Central memory CD8-positive, alpha-beta T cell (primary cell): ENCODE data around the gene IDNK.
"Not testable (repeated sequence)": the region's sequence is repeated elsewhere in the genome, so short reads cannot be mapped to it uniquely, and the experiment has no call there.

Experiments
- ATAC-seq: fragments of 150-1000 bp; cut with Tn5 transposase; replicated peaks from 2 replicates; pipeline ENCODE4 v1.10.0; 2022; ENCODE audit warnings: mild to moderate bottlenecking, moderate FRiP score, moderate number of reproducible peaks; ENCODE audit not compliant: poor library complexity, severe bottlenecking; ENCODE audit errors: extremely low read depth
- DNase-seq, 2 donors: peaks; one replicate each; pipeline ENCODE4 v3.0.0; 2021; ENCODE audit warnings: low spot score in 2 of 2
- H3K27ac Mint-ChIP-seq: one replicate; pipeline ENCODE4 v1.8.0; 2022; ENCODE audit warnings: low read depth, mild to moderate bottlenecking, moderate library complexity, mixed read lengths
- H3K27me3 Mint-ChIP-seq: one replicate; pipeline ENCODE4 v1.8.0; 2022; ENCODE audit warnings: mixed read lengths
- H3K36me3 Mint-ChIP-seq: one replicate; pipeline ENCODE4 v1.8.0; 2022; ENCODE audit warnings: mild to moderate bottlenecking, moderate library complexity, mixed read lengths; ENCODE audit not compliant: insufficient read depth
- H3K4me1 Mint-ChIP-seq: one replicate; pipeline ENCODE4 v1.8.0; 2022; ENCODE audit warnings: mixed read lengths
- H3K4me3 Mint-ChIP-seq: one replicate; pipeline ENCODE4 v1.8.0; 2022; ENCODE audit warnings: mild to moderate bottlenecking, moderate library complexity, mixed read lengths
- H3K9me3 Mint-ChIP-seq: one replicate; pipeline ENCODE4 v1.8.0; 2022; ENCODE audit warnings: mixed read lengths

IDNK gene

DNA sequence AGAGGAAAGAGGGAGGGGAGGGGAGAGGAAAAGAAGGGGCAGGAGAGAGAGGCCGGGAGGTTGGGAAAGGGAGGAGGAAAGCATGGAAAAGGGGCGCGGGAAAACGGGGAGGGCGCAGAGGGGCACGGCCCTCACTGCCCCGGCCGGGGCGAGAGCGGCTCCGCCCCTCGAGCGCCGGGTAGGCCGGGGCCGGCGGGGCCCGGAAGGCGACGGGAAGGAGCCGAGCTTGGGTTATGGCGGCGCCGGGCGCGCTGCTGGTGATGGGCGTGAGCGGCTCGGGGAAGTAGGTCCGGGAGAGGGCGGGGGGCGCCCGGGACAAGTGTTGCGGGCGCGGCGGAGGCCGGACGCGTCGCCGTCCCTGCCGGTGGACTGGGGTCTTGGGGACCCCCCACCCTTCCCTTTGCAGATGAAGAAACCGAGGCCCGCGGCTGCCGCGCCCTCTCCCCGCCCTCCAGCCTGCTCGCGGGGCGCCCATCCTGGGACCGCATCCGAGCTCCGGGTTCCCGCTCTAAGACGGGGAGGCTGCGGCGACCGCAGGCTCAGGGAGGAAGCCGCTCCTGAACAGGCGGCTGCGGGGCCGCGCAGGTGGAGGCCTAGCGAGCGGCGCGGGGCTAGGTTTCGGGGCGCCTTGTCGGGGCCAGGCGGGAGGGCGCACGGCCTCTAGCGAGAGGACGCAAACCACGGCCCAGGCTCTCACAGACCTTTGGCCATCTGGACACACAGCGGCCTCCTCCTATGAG lies at the start of gene IDNK:
Gene IDNK (plus strand): TSS at position 205 of the 740 bp plus-strand sequence. CDS start 29 bp downstream, at position 234.
- no peaks in the 10 kb centered on the region for H3K27me3 Mint-ChIP-seq
- H3K4me1 Mint-ChIP-seq = peaks cover 38% of the 10 kb centered on the region
- peaks cover 11% of the 10 kb centered on the region for H3K36me3 Mint-ChIP-seq
- DNase-seq (peak; percentile 41 to 43), ATAC-seq (peak; percentile 87)
- H3K9me3 Mint-ChIP-seq = no peaks in the 10 kb centered on the region
- H3K4me3 Mint-ChIP-seq = peak within 1 kb of the TSS; percentile 94
- peak within 1 kb of the TSS; percentile 97 for H3K27ac Mint-ChIP-seq

GRCh38 chr9:83574482-83574881 lies 48.5 kb upstream of the IDNK start:
- Mint-ChIP-seq H3K4me1 (no peaks in the 10 kb centered on the region), H3K27ac (no peak overlapping the region), H3K9me3 (no peaks in the 10 kb centered on the region), H3K4me3 (no peak overlapping the region), H3K27me3 (no peaks in the 10 kb centered on the region), H3K36me3 (no peaks in the 10 kb centered on the region)
- DNase-seq (no peak), ATAC-seq (no peak)

GRCh38 chr9:83582029-83582428 lies 40.9 kb upstream of the IDNK start:
- no peak overlapping the region for H3K27ac Mint-ChIP-seq
- peaks cover 3% of the 10 kb centered on the region for H3K36me3 Mint-ChIP-seq
- ATAC-seq = no peak
- DNase-seq = no peak
- no peak overlapping the region for H3K4me3 Mint-ChIP-seq
- no peaks in the 10 kb centered on the region for H3K4me1 Mint-ChIP-seq
- no peaks in the 10 kb centered on the region for H3K27me3 Mint-ChIP-seq
- H3K9me3 Mint-ChIP-seq = no peaks in the 10 kb centered on the region

GRCh38 chr9:83583151-83584014 lies 39.6 kb upstream of the IDNK start:
- ATAC-seq (no peak), DNase-seq (no peak)
- Mint-ChIP-seq H3K27ac (no peak overlapping the region), H3K4me3 (no peak overlapping the region), H3K27me3 (no peaks in the 10 kb centered on the region), H3K9me3 (no peaks in the 10 kb centered on the region), H3K4me1 (no peaks in the 10 kb centered on the region), H3K36me3 (peaks cover 3% of the 10 kb centered on the region)

- no peaks in the 10 kb centered on the region for H3K9me3 Mint-ChIP-seq
- no peaks in the 10 kb centered on the region for H3K27me3 Mint-ChIP-seq
- no peak overlapping the region for H3K27ac Mint-ChIP-seq
- H3K36me3 Mint-ChIP-seq = peaks cover 2% of the 10 kb centered on the region
- DNase-seq = no peak
- H3K4me1 Mint-ChIP-seq = no peaks in the 10 kb centered on the region
- no peak for ATAC-seq
- no peak overlapping the region for H3K4me3 Mint-ChIP-seq
Observed at GRCh38 chr9:83584995-83585394, 37.9 kb upstream of the IDNK start.

- DNase-seq (no peak), ATAC-seq (no peak)
- Mint-ChIP-seq H3K4me1 (no peaks in the 10 kb centered on the region), H3K9me3 (no peaks in the 10 kb centered on the region), H3K36me3 (no peaks in the 10 kb centered on the region), H3K4me3 (no peak overlapping the region), H3K27me3 (no peaks in the 10 kb centered on the region), H3K27ac (no peak overlapping the region)
Observed at GRCh38 chr9:83588256-83588655, 34.7 kb upstream of the IDNK start.

DNA sequence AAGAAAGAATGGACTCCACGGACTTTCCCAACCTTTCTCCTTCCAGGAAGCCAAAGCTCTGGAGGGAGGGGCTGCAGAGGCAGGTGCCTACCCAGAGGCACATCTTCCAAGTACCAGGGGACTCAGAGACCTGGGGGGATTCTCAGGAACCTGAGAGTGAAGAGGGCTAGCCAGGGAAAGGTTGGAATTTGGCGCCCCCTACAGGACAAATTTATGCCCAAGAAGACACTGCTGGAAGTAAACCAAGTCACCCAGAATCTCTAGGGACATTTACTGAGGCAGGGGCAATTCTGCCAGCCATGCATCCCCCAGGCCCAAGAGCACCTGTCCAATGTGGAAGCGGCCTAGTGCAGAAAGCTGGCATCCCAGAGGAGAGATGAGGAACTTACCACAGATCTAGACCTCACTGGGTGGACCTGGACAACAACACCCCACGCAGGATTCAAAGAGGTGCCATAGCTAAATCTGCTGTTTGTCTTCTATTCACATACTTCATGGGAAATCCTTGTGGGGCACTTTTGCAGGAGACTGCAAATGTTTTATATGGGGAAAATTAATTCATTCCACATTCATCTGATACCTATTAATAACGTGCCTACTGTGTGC lies 25.9 kb upstream of the IDNK start:
- no peaks in the 10 kb centered on the region for H3K36me3 Mint-ChIP-seq
- H3K4me3 Mint-ChIP-seq = no peak overlapping the region
- H3K27ac Mint-ChIP-seq = no peak overlapping the region
- DNase-seq (no peak), ATAC-seq (no peak)
- H3K9me3 Mint-ChIP-seq = no peaks in the 10 kb centered on the region
- no peaks in the 10 kb centered on the region for H3K4me1 Mint-ChIP-seq
- no peaks in the 10 kb centered on the region for H3K27me3 Mint-ChIP-seq

DNA sequence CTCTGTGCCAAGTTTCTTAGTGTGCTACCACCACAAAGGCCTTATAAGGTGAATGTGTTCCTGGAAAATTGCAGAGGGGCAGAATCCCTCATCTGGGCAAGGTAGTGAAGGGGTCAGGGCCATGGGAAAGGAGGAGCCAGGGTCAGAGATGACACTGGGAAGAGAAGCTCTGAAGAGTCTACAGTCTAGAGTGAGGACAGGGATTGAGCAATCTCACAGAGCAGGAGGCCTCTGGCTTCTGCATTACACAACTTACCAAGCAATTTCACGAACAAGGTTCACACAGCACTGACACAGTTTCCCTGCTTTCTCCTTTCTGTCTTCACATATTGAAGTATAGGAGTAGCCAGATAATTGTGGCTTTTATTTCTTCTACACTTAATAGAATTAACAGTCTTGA lies 24.5 kb upstream of the IDNK start:
- no peak for DNase-seq

GRCh38 chr9:83599071-83599470 lies 23.9 kb upstream of the IDNK start:
- no peaks in the 10 kb centered on the region for H3K36me3 Mint-ChIP-seq
- ATAC-seq = no peak
- no peak overlapping the region for H3K4me3 Mint-ChIP-seq
- DNase-seq = no peak
- H3K27ac Mint-ChIP-seq = no peak overlapping the region
- H3K4me1 Mint-ChIP-seq = no peaks in the 10 kb centered on the region
- no peaks in the 10 kb centered on the region for H3K9me3 Mint-ChIP-seq
- no peaks in the 10 kb centered on the region for H3K27me3 Mint-ChIP-seq

More for the DNA sequence above, 24.5 kb upstream of the IDNK start:
- Mint-ChIP-seq H3K27ac (no peak overlapping the region), H3K4me1 (no peaks in the 10 kb centered on the region), H3K36me3 (no peaks in the 10 kb centered on the region), H3K27me3 (no peaks in the 10 kb centered on the region), H3K4me3 (no peak overlapping the region), H3K9me3 (no peaks in the 10 kb centered on the region)
- ATAC-seq = no peak

DNA sequence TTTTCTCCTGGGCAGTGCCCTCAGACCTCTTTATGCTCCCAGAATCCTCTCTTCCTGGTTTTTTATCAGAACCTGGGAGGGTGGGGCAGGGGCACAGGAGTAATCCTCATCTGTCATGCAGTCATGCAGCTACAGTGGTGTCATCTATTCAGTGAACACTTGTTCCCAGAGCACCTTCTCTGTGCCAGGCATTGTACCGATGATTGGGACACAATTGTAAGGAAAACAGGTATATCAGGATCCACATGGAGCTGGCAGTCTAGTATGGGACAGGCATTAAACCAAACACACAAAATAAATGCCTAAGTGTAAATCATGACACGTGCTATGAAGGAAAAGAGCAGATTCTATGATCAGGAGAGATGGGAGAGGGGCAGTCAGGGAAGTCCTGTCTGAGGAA lies 21.5 kb upstream of the IDNK start:
- DNase-seq = no peak
- H3K4me3 Mint-ChIP-seq = no peak overlapping the region

DNA sequence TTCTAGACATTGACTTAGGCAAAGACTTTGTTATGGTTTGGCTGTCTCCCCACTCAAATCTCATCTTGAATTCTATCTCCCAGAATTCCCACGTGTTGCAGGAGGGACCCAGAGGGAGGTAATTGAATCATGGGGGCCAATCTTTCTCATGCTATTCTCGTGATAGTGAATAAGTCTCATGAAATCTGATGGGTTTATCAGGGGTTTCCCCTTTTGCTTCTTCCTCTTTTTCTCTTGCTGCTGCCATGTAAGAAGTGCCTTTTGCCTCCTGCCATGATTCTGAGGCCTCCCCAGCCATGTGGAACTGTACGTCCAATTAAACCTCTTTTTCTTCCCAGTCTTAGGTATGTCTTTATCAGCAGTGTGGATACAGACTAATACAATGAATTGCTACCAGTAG lies 15.3 kb upstream of the IDNK start:
- not testable (repeated sequence) for DNase-seq, H3K4me1 Mint-ChIP-seq, H3K4me3 Mint-ChIP-seq, H3K27me3 Mint-ChIP-seq, H3K27ac Mint-ChIP-seq, ATAC-seq, H3K36me3 Mint-ChIP-seq, H3K9me3 Mint-ChIP-seq

More for the DNA sequence above, 21.5 kb upstream of the IDNK start:
- no peak overlapping the region for H3K27ac Mint-ChIP-seq
- H3K36me3 Mint-ChIP-seq = no peaks in the 10 kb centered on the region
- H3K27me3 Mint-ChIP-seq = no peaks in the 10 kb centered on the region
- ATAC-seq = no peak
- H3K9me3 Mint-ChIP-seq = no peaks in the 10 kb centered on the region
- H3K4me1 Mint-ChIP-seq = no peaks in the 10 kb centered on the region

DNA sequence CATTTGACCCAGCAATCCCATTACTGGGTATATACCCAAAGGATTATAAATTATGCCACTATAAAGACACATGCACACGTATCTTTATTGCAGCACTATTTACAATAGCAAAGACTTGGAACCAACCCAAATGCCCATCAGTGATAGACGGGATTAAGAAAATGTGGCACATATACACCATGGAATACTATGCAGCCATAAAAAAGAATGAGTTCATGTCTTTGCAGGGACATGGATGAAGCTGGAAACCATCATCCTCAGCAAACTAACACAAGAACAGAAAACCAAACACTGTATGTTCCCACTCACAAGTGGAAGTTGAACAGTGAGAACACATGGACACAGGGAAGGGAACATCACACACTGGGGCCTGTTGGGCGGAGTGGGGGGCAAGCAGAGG lies 9.6 kb upstream of the IDNK start:
- H3K9me3 Mint-ChIP-seq, ATAC-seq, DNase-seq, H3K4me3 Mint-ChIP-seq, H3K36me3 Mint-ChIP-seq, H3K27ac Mint-ChIP-seq, H3K4me1 Mint-ChIP-seq, H3K27me3 Mint-ChIP-seq: not testable (repeated sequence)
